K562 (cell line): Measurements from ENCODE around the gene PRM3. TPM values are rescaled to one million over a fixed set of nuclear protein-coding genes. Genes with fewer than 3 reads are reported as not detected.

Source experiments
- microRNA-seq: library from miRNA; unstranded; fragments of <30 nt; microRNA quantifications from one replicate; pipeline ENCODE4, GENCODE V29; 2018; ENCODE audit warnings: borderline microRNAs expressed
- polyA plus RNA-seq, 8 experiments: library from polyadenylated mRNA; depleted of rRNA in 4 of 8; stranded (reverse) in 5 of 8; unstranded in 3 of 8; fragments of >200 nt; fragmentation: Nextera tagmentation in 2 of 8; fragmentation: Illumina TruSeq in 1 of 8; extraction: Ambion mirVana in 2 of 8; extraction: Trizol in 1 of 8; gene quantifications; 2 replicates each; pipeline versions ENCODE4 v1.2.1 to v1.2.3, GENCODE V29; 2011 to 2014; ENCODE audit warnings: inconsistent platforms in 1 of 8, missing spikeins in 1 of 8
- small RNA-seq: library from RNA; depleted of rRNA; stranded (forward); fragments of <200 nt; gene quantifications from one replicate; pipeline ENCODE3, GENCODE V24; 2014
- total RNA-seq, 7 experiments: library from RNA; depleted of rRNA in 6 of 7; stranded (reverse); fragments of >200 nt in 6 of 7; fragmentation: Illumina TruSeq in 2 of 7; extraction: Trizol in 2 of 7; gene quantifications; 2 replicates each; pipeline versions ENCODE4 v1.2.1 to v1.2.3, GENCODE V29; 2011 to 2021; ENCODE audit warnings: low replicate concordance in 1 of 7

Gene PRM3
- total and polyA plus RNA-seq, 9 of the 15 experiments (the other 6 are each of a cell fraction or from before 2014, with no cell fraction given): not detected

Small RNAs within 50 kb of the gene (microRNA-seq; reads per million reads assigned to microRNA genes)
- not detected for gene MIR548H2

Small RNAs within 50 kb of the gene (small RNA-seq; reads per million reads assigned to genes)
- gene MIR548H2 (not detected), gene RF00019 (not detected), gene RF00554 (not detected)

Other genes with a start within 250 kb of the PRM3 start
- 2.9 and 3.3 TPM in 2 replicates for gene SOCS1, start 17.4 kb downstream of the PRM3 start, total RNA-seq (2014; rRNA removed)
- gene SOCS1, start 17.4 kb downstream of the PRM3 start, total RNA-seq (2014; rRNA removed; fragmentation: Illumina TruSeq; extraction: Trizol): 0.29 and 0.44 TPM in 2 replicates
- 1.8 and 2.3 TPM in 2 replicates for gene SOCS1, start 17.4 kb downstream of the PRM3 start, total RNA-seq (2015; rRNA removed; fragmentation: Illumina TruSeq; extraction: Trizol)
- gene SOCS1, start 17.4 kb downstream of the PRM3 start, total RNA-seq (2021): 7.1 and 7.5 TPM in 2 replicates
- gene SOCS1, start 17.4 kb downstream of the PRM3 start, polyA plus RNA-seq (2011; rRNA removed): 3.8 and 6.4 TPM in 2 replicates
- gene SOCS1, start 17.4 kb downstream of the PRM3 start, polyA plus RNA-seq (2014; fragmentation: Illumina TruSeq; extraction: Trizol): 1.1 and 1.4 TPM in 2 replicates
- under 1 TPM; 0.04 to 0.10 TPM for gene SOCS1, start 17.4 kb downstream of the PRM3 start, polyA plus RNA-seq (2014; fragmentation: Nextera tagmentation; extraction: Ambion mirVana)
- 6.2 and 7.2 TPM in 2 replicates for gene SOCS1, start 17.4 kb downstream of the PRM3 start, polyA plus RNA-seq (2014; rRNA removed)
- gene TNP2, start 4.3 kb downstream of the PRM3 start, total RNA-seq (2014; rRNA removed): not detected in 2 replicates
- not detected in 2 replicates for gene TNP2, start 4.3 kb downstream of the PRM3 start, total RNA-seq (2014; rRNA removed; fragmentation: Illumina TruSeq; extraction: Trizol)
- not detected in 2 replicates for gene TNP2, start 4.3 kb downstream of the PRM3 start, total RNA-seq (2015; rRNA removed; fragmentation: Illumina TruSeq; extraction: Trizol)
- gene TNP2, start 4.3 kb downstream of the PRM3 start, total RNA-seq (2021): not detected in 2 replicates
- gene TNP2, start 4.3 kb downstream of the PRM3 start, polyA plus RNA-seq (2011; rRNA removed): not detected in 2 replicates
- not detected in 2 replicates for gene TNP2, start 4.3 kb downstream of the PRM3 start, polyA plus RNA-seq (2014; fragmentation: Illumina TruSeq; extraction: Trizol)
- not detected for gene TNP2, start 4.3 kb downstream of the PRM3 start, polyA plus RNA-seq (2014; fragmentation: Nextera tagmentation; extraction: Ambion mirVana)
- not detected in 2 replicates for gene TNP2, start 4.3 kb downstream of the PRM3 start, polyA plus RNA-seq (2014; rRNA removed)
- gene PRM2, start 2.9 kb upstream of the PRM3 start, total RNA-seq (2014; rRNA removed): not detected in 2 replicates
- gene PRM2, start 2.9 kb upstream of the PRM3 start, total RNA-seq (2014; rRNA removed; fragmentation: Illumina TruSeq; extraction: Trizol): not detected in 2 replicates
- not detected in 2 replicates for gene PRM2, start 2.9 kb upstream of the PRM3 start, total RNA-seq (2015; rRNA removed; fragmentation: Illumina TruSeq; extraction: Trizol)
- gene PRM2, start 2.9 kb upstream of the PRM3 start, total RNA-seq (2021): not detected in 2 replicates
- gene PRM2, start 2.9 kb upstream of the PRM3 start, polyA plus RNA-seq (2011; rRNA removed): not detected in 2 replicates
- not detected in 2 replicates for gene PRM2, start 2.9 kb upstream of the PRM3 start, polyA plus RNA-seq (2014; fragmentation: Illumina TruSeq; extraction: Trizol)
- gene PRM2, start 2.9 kb upstream of the PRM3 start, polyA plus RNA-seq (2014; fragmentation: Nextera tagmentation; extraction: Ambion mirVana): not detected
- not detected in 2 replicates for gene PRM2, start 2.9 kb upstream of the PRM3 start, polyA plus RNA-seq (2014; rRNA removed)
- gene PRM1, start 7.7 kb upstream of the PRM3 start, total RNA-seq (2014; rRNA removed): not detected in 2 replicates
- not detected in 2 replicates for gene PRM1, start 7.7 kb upstream of the PRM3 start, total RNA-seq (2014; rRNA removed; fragmentation: Illumina TruSeq; extraction: Trizol)
- not detected in 2 replicates for gene PRM1, start 7.7 kb upstream of the PRM3 start, total RNA-seq (2015; rRNA removed; fragmentation: Illumina TruSeq; extraction: Trizol)
- not detected in 2 replicates for gene PRM1, start 7.7 kb upstream of the PRM3 start, total RNA-seq (2021)
- not detected in 2 replicates for gene PRM1, start 7.7 kb upstream of the PRM3 start, polyA plus RNA-seq (2011; rRNA removed)
- not detected in 2 replicates for gene PRM1, start 7.7 kb upstream of the PRM3 start, polyA plus RNA-seq (2014; fragmentation: Illumina TruSeq; extraction: Trizol)
- gene PRM1, start 7.7 kb upstream of the PRM3 start, polyA plus RNA-seq (2014; fragmentation: Nextera tagmentation; extraction: Ambion mirVana): not detected
- not detected in 2 replicates for gene PRM1, start 7.7 kb upstream of the PRM3 start, polyA plus RNA-seq (2014; rRNA removed)
- 23.2 and 35.2 TPM in 2 replicates for gene RMI2, start 71.8 kb upstream of the PRM3 start, total RNA-seq (2014; rRNA removed)
- 32.6 and 39.9 TPM in 2 replicates for gene RMI2, start 71.8 kb upstream of the PRM3 start, total RNA-seq (2014; rRNA removed; fragmentation: Illumina TruSeq; extraction: Trizol)
- 16.1 and 16.4 TPM in 2 replicates for gene RMI2, start 71.8 kb upstream of the PRM3 start, total RNA-seq (2015; rRNA removed; fragmentation: Illumina TruSeq; extraction: Trizol)
- gene RMI2, start 71.8 kb upstream of the PRM3 start, total RNA-seq (2021): 33.7 and 38.8 TPM in 2 replicates
- 27.4 and 35.0 TPM in 2 replicates for gene RMI2, start 71.8 kb upstream of the PRM3 start, polyA plus RNA-seq (2011; rRNA removed)
- 43.4 and 48.8 TPM in 2 replicates for gene RMI2, start 71.8 kb upstream of the PRM3 start, polyA plus RNA-seq (2014; fragmentation: Illumina TruSeq; extraction: Trizol)
- gene RMI2, start 71.8 kb upstream of the PRM3 start, polyA plus RNA-seq (2014; fragmentation: Nextera tagmentation; extraction: Ambion mirVana): 10 to 100 TPM in 1 of 2 experiments, 1 to 10 TPM in 1; 8.0 to 10.3 TPM
- 32.5 and 36.9 TPM in 2 replicates for gene RMI2, start 71.8 kb upstream of the PRM3 start, polyA plus RNA-seq (2014; rRNA removed)